Ecto neural progenitor cell (in vitro differentiated cells): Measurements from ENCODE around the gene GSG1L.

ENCODE experiments used
- DNase-seq: peaks from one replicate; pipeline ENCODE4 v3.0.0-alpha.2; 2018; ENCODE audit warnings: low spot score

Gene GSG1L

GRCh38 chr16:27847030-27847550, 216.4 kb downstream of the GSG1L start:
- peak; percentile 24 for DNase-seq

GRCh38 chr16:27844826-27845225, 218.7 kb downstream of the GSG1L start:
- DNase-seq: peak; percentile 35

GRCh38 chr16:27843800-27844199, 219.7 kb downstream of the GSG1L start:
- DNase-seq: peak; percentile 21

- DNase-seq: peak; percentile 10
Observed at GRCh38 chr16:27841911-27842310, 221.6 kb downstream of the GSG1L start.

- peak; percentile 42 for DNase-seq
Observed at GRCh38 chr16:27841061-27841801, 222.3 kb downstream of the GSG1L start.

GRCh38 chr16:27840311-27841060, 223.0 kb downstream of the GSG1L start:
- DNase-seq: peak; percentile 39

GRCh38 chr16:27839419-27839818, 224.1 kb downstream of the GSG1L start:
- DNase-seq: peak; percentile 27

GRCh38 chr16:27838536-27839175, 224.9 kb downstream of the GSG1L start:
- DNase-seq: no peak

- no peak for DNase-seq
Observed at GRCh38 chr16:27829975-27830374, 233.5 kb downstream of the GSG1L start.

- DNase-seq: no peak
Observed at GRCh38 chr16:27828671-27829070, 234.8 kb downstream of the GSG1L start.

GRCh38 chr16:27827765-27828164, 235.7 kb downstream of the GSG1L start:
- DNase-seq: no peak

GRCh38 chr16:27826893-27827289, 236.6 kb downstream of the GSG1L start:
- no peak for DNase-seq

GRCh38 chr16:27826081-27826892, 237.2 kb downstream of the GSG1L start:
- no peak for DNase-seq

- DNase-seq: no peak
Observed at GRCh38 chr16:27824786-27825185, 238.7 kb downstream of the GSG1L start.

- DNase-seq: no peak
Observed at GRCh38 chr16:27824006-27824405, 239.5 kb downstream of the GSG1L start.

GRCh38 chr16:27823421-27823820, 240.1 kb downstream of the GSG1L start:
- no peak for DNase-seq

- no peak for DNase-seq
Observed at GRCh38 chr16:27822996-27823395, 240.5 kb downstream of the GSG1L start.

GRCh38 chr16:27822529-27822928, 241.0 kb downstream of the GSG1L start:
- DNase-seq: no peak

GRCh38 chr16:27820646-27821345, 242.7 kb downstream of the GSG1L start:
- DNase-seq: no peak

GRCh38 chr16:27819881-27820610, 243.5 kb downstream of the GSG1L start:
- no peak for DNase-seq

GRCh38 chr16:27819356-27819755, 244.2 kb downstream of the GSG1L start:
- DNase-seq: no peak
